OCI-M2 (cell line): ENCODE measurements around the gene CLIP3.
"Not testable (repeated sequence)": the region's sequence is repeated elsewhere in the genome, so short reads cannot be mapped to it uniquely, and the experiment has no call there.

ENCODE experiments used
- DNase-seq: peaks from one replicate; lab custom pipeline; 2025; ENCODE audit not compliant: unreplicated experiment; lab: John Stamatoyannopoulos, UW

Gene CLIP3

DNA sequence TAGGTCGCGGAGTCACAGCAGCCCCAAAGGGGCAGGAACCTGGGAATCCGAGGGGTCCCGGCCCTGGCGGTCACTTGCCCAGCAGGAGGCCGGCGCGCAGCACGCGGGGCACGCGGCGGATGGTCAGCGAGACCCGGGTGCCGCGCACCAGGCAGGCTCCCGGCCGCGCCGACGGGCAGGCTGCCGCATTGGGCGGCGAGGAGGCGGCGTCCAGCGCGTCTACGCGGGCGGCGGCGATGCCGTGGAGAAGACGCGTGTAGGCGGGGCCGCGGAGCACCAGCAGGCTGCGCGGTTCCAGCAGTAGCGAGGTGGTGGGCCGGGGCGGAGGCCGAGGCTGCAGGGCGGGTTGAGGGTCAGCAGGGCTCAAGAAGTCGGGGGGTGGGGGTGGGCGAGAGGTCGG, 23.5 kb downstream of the CLIP3 start:
- no peak for DNase-seq

DNA sequence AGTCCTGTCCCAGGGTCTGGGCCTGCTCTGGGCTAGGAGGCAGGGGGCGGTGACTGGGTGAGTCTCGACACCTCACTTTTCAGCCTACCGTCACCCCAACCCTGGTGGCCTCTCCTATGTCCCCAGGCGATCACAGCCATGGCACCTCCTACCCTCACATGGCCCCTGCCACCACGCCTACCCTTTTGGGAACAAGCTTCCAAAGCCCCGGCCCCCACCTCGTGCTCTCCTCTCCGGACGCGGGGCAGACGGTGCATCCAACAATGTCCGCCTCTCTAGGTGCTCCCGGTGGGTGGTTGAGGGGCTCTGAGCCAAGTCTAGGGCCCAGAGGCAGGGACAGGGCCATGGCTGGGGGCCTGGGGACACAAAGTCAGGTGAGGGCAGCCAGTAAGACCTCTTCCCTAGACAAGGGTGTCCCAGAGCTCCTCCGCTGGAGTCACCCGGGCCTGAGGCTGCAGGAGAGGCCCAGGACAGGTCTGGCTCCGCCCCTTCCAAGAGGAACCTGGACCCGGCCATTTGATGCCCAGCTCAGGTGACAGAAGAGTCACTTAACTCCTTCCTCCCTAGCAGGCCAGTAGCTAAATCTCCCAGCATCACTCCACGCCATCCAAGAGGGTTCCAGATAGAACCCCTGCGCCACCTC, 24.2 kb downstream of the CLIP3 start, which contains the start of gene SYNE4:
Gene SYNE4 (minus strand): TSS at position 478 of the 643 bp plus-strand sequence. CDS start 132 bp downstream, at position 346.
- DNase-seq, result no peak

- DNase-seq, result no peak
Observed at GRCh38 chr19:36006955-36007354, 25.7 kb downstream of the CLIP3 start.

DNA sequence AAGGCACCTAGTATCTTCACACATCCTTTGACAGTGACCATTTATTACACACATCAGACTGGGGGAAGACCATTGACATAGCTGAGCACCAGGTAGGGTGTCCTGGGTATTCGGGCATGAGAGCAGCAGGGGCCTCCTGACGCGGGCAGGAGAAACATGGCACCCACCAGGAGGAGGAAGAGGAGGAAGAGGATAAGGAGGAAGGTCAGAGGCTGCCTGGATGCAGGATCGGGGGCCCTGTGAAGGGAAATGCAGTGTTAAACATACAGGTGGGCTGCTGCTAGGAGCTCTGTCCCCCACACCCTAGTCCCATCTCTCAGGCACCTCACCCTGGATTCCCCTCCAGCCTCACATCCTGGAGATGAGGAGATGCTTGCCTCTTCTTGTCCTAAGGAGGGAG, 29.4 kb downstream of the CLIP3 start:
- no peak for DNase-seq

- DNase-seq, result no peak
Observed at GRCh38 chr19:36001605-36002004, 31.1 kb downstream of the CLIP3 start.

DNA sequence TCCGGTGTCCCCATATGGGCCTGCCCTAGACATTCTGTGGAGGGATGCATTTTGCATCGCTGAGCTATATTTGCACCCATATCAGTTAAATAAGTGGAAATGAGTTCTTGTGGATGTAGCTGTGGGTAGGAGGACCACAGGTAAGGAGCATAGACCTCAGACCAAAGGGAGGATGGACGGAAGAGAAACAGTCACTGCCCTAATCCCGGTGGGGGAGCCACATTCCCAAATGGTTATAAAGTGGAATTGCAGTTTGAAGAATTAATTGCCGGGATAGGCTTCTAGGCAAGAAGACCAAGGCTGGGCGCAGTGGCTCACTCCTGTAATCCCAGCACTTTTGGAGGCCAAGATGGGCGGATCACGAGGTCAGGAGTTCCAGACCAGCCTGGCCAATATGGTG, 35.9 kb downstream of the CLIP3 start:
- DNase-seq, result no peak

GRCh38 chr19:35995048-35995993, 37.4 kb downstream of the CLIP3 start, which contains the start of gene SDHAF1:
TSS of gene SDHAF1 (plus strand) at chr19:35995188. CDS start at chr19:35995275, 87 bp downstream.
- peak; percentile 99 for DNase-seq

GRCh38 chr19:35993923-35994598, 38.6 kb downstream of the CLIP3 start:
- no peak for DNase-seq

GRCh38 chr19:35992907-35993765, 39.5 kb downstream of the CLIP3 start:
- no peak for DNase-seq

GRCh38 chr19:35991731-35992450, 40.8 kb downstream of the CLIP3 start:
- DNase-seq, result no peak

GRCh38 chr19:35990771-35991730, 41.6 kb downstream of the CLIP3 start:
- DNase-seq, result no peak

GRCh38 chr19:35990156-35990555, 42.5 kb downstream of the CLIP3 start:
- no peak for DNase-seq

- no peak for DNase-seq
Observed at GRCh38 chr19:35988824-35989223, 43.8 kb downstream of the CLIP3 start.

DNA sequence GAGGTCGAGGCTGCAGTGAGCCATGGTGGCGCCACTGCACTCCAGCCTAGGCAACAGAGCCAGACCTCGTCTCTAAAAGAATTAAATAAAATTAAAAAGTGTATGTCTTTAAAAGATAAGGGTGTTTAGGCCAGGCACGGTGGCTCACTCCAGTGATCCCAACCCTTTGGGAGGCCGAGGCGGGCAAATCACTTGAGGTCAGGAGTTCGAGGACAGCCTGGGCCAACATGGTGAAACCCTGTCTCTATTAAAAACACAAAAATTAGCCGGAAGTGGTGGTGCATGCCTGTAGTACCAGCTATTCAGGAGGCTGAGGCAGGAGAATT, 45.1 kb downstream of the CLIP3 start:
- no peak for DNase-seq

DNA sequence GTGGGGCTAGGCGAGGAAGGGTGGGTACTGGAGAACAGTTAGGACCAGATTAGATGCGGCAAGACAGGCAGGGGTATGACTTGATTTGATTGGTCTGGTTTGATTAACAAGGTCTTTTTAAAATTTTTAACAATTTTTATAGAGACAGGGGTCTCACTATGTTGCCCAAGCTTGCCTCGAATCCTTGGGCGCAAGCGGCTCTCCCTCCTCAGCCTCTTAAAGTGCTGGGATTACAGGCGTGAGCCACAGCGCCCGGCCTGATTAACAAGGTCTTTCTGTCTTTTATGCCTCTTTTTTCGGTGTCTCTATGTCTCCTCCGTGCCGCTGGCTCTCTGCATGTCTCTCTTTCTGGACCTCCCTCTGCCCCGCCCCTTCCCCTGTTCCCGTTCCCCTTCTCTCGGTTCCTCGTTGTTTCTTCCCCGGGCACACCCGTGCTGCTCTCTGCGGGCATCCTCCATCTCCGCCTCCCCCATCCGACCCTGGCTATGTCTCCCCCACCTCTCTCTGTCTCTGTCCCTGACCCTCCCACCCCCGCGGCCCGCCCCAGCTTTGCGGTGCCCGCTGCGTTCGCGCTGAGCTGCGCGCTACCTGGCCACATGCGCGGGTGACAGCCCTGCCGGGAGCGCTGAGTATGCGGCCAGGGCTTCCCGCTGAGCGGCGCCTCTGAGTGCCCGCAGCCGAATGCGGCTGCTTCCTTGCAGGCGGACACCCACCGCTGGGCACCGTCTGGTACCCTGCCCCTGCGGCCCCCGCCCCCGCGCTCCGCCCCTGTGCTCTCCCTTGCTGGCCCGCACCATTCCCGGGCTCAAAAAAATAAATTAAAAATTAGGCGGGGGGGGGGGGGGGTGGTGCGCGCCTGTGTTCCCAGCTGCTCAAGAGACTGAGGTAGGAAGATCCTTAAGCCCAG, 45.8 kb downstream of the CLIP3 start:
- DNase-seq, result peak; percentile 79

- no peak for DNase-seq
Observed at GRCh38 chr19:35986111-35986510, 46.6 kb downstream of the CLIP3 start.

DNA sequence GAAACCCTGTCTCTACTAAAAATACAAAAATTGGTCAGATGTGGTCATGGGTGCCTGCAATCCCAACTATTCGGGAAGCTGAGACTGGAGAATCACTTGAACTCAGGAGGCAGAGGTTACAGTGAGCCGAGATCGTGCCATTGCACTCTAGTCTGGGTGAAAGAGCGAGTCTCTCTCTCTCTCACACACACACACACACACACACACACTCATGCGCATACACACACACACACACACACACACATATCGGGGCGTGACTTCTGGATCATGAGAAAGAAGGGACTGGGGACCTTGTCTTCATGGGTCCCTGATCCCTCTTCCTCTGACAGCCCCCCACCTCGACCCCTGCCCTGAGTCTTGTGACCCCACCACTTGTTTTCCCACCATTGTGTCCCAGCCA, 49.5 kb downstream of the CLIP3 start:
- no peak for DNase-seq

DNA sequence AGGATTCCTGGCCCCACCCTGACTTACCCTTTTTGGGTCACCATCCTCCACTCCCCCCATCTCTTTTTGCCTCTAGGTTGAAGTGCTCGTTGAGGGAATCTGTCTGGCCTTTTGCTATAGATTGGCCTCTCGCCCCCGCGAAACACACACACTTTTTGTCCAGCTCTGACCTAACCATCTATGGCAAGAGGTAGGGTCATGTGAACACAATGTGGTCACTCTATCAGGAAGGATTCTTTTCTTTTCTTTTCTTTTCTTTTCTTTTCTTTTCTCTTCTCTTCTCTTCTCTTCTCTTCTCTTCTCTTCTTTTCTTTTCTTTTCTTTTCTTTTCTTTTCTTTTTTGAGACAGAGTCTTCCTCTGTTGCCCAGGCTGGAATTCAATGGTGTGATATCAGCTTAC, 51.7 kb downstream of the CLIP3 start:
- not testable (repeated sequence) for DNase-seq
